ENCODE data around the gene ALDH16A1. TPM values are rescaled to one million over a fixed set of nuclear protein-coding genes. Genes with fewer than 3 reads are reported as not detected.

Gene ALDH16A1
- total RNA-seq, 4 donors from 2014 or later: 35.4 to 80.4 (median 50.3) TPM

- TF ChIP-seq CTCF (IDR thresholded peaks at IDR 0.05; ENCODE audit: low read depth): no peak
These were observed 41.2 kb upstream of the ALDH16A1 start for GRCh38 chr19:49411681-49412326.

- no peak for TF ChIP-seq CTCF (IDR thresholded peaks at IDR 0.05; ENCODE audit: low read depth)
These were observed 39.7 kb upstream of the ALDH16A1 start for GRCh38 chr19:49413348-49413747.

DNA sequence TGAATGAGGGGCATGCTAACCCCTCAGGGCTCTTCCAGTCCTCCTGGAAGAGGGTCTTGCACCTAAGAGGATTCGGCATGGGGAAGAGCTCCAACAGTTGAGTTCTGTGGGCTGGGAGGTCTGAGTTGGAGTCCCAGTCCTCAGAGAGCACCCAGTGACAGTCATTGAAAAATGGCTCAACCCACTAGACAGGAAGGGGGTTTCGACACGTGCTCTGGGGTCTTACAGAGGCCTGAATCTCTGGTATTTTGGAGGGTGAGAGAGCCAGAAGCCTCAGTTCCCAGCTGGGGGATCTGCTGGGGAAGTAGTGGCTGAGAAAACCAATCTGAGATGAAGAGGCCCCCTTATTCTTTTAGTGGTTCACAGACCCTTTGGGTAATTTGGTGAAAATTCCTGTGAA, 38.8 kb upstream of the ALDH16A1 start:
- no peak for TF ChIP-seq CTCF (IDR thresholded peaks at IDR 0.05; ENCODE audit: low read depth)

DNA sequence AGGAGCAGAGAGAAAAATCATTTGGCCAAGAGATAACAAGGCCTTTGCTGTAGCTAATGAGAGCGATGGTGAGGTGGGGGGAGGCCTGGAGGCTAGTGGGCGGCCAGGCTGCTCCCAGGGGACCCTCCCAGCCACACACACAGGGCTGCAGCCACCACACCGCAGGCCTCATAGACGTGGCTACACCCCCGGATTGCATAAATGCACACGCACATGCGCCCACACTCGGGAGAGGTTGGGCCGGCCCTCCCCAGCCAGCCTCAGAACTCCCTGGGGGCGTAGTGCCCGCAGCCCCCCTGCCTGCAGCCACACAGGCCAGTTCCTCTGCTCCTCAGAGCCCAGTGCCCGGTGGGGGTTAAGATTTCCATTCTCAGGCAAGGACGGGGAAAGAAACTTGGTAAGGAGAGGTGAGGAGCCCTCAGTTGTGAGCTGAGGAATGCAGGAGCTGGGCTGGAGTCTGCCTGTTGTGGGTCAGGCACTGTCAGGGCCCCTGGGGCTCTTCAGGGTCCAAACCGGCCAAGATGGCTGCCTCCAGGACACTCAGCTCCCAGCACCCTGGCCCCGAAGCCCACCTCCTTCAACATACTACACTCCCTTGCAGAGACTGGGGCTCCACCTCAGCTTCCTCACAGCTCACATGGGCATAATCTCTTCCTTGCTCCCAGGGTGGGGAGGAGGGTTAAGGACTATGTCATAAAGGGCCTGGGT, 37.8 kb upstream of the ALDH16A1 start:
- no peak for TF ChIP-seq CTCF (IDR thresholded peaks at IDR 0.05; ENCODE audit: low read depth)

DNA sequence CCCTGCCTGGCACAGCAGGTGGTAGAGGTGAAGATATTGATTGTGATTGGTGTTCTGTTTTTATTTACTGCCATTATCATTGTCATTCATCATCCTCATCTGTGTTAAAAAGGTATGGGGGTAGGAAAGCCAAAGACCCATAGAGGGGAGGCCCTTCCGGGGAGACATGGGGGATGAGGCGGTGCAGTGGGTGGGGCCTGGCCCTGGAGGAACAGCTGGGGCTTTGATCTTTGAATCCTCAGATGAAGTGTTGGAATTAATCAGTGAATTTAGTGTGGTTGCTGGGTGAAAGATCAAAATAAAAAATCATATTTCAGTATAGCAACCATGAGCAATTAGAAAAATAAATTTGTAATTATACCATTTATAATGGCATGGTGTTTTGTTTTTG, 37.2 kb upstream of the ALDH16A1 start:
- TF ChIP-seq CTCF (IDR thresholded peaks at IDR 0.05; ENCODE audit: low read depth): no peak

GRCh38 chr19:49417088-49417487, 35.9 kb upstream of the ALDH16A1 start:
- no peak for TF ChIP-seq CTCF (IDR thresholded peaks at IDR 0.05; ENCODE audit: low read depth)

- no peak for TF ChIP-seq CTCF (IDR thresholded peaks at IDR 0.05; ENCODE audit: low read depth)
These were observed 34.5 kb upstream of the ALDH16A1 start for GRCh38 chr19:49418511-49418910.
